ENCODE results near the gene TMX1. TPM values are rescaled to one million over a fixed set of nuclear protein-coding genes. Genes with fewer than 3 reads are reported as not detected.

The TMX1 gene
- total and polyA plus RNA-seq, 2 of the 8 experiments (the other 6 are each of a cell fraction or from before 2014, with no cell fraction given): 26.6 to 84.0 TPM

DNA sequence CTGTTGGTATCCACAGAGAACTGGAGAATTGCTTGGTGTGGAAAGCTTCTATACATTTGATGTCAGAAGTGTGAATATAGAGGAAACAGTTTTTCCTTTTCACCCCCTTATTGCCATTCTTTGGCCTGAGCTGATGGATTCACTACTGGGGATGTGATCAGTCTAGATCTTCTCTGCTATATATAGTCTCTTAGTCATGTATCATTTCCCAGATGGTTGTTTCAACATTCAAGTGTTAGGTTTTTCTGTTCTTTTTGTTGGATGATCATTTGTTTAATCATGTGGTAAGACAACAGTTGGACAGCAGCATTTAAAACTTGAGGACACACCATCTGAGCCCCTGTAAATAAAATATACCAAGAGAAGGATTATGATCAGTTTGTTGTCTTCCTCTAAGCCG lies 29.6 kb downstream of the TMX1 start:
- Histone ChIP-seq H3K4me3 (ENCODE audit: extremely low read depth in 1 of 4, insufficient read depth in 2 of 4, low read depth in 3 of 4, low read length in 4 of 4) (no peak overlapping the region), H3K9ac (replicated peaks in 1 of 4; ENCODE audit: extremely low read depth in 1 of 4, low read depth in 3 of 4, low read length in 3 of 4) (no peak overlapping the region), H4K20me1 (replicated peaks in 1 of 2; ENCODE audit: control insufficient read depth in 1 of 2, insufficient read depth in 2 of 2, low read length in 2 of 2) (no peaks in the 10 kb centered on the region), H3K18ac (ENCODE audit: extremely low read depth, low read length) (no peak overlapping the region), H3K4me2 (ENCODE audit: insufficient read depth in 1 of 2, low read depth in 2 of 2, low read length in 2 of 2) (no peak overlapping the region), H2BK120ac (replicated peaks; ENCODE audit: low read depth, low read length) (no peak overlapping the region), H3K23ac (ENCODE audit: insufficient read length) (no peak overlapping the region), H4K8ac (ENCODE audit: extremely low read depth, insufficient read depth, low read length) (no peak overlapping the region), H3K4ac (replicated peaks; ENCODE audit: insufficient read length, low read depth, low read length) (no peak overlapping the region), H2AK5ac (ENCODE audit: low read depth, low read length) (no peak overlapping the region), H3K27ac (ENCODE audit: low read depth, low read length) (no peak overlapping the region), H3K27me3 (replicated peaks in 1 of 4; ENCODE audit: control insufficient read depth in 3 of 4, extremely low read depth in 1 of 4, insufficient read depth in 3 of 4, low read length in 3 of 4) (no peaks in the 10 kb centered on the region), H3K79me1 (ENCODE audit: low read depth, low read length) (no peaks in the 10 kb centered on the region), H2BK5ac (ENCODE audit: low read depth, low read length) (no peak overlapping the region), H4K5ac (ENCODE audit: insufficient read length, low read depth, low read length) (no peak overlapping the region), H2BK15ac (ENCODE audit: low read length) (no peak overlapping the region), H3K9me3 (ENCODE audit: insufficient read depth in 2 of 2, low read depth in 1 of 2, low read length in 1 of 2) (no peaks in the 10 kb centered on the region), H3K56ac (replicated peaks; ENCODE audit: insufficient read length, low read depth, low read length) (no peak overlapping the region), H2AFZ (ENCODE audit: low read length) (no peak overlapping the region), H2BK12ac (ENCODE audit: low read depth, low read length) (no peak overlapping the region), H4K91ac (replicated peaks; ENCODE audit: insufficient read length, low read length) (no peak overlapping the region), H2BK20ac (ENCODE audit: low read length) (no peak overlapping the region), H3K14ac (ENCODE audit: insufficient read length) (no peak overlapping the region), H3K4me1 (replicated peaks in 1 of 4; ENCODE audit: control insufficient read depth in 3 of 4, insufficient read depth in 4 of 4, low read length in 3 of 4) (no peaks in the 10 kb centered on the region), H3K36me3 (ENCODE audit: control insufficient read depth in 2 of 4, insufficient read depth in 4 of 4, low read length in 3 of 4) (peaks cover 0 to 11% (median 0%) of the 10 kb centered on the region in 4 experiments; a peak in 2 of 8 replicates), H3K79me2 (ENCODE audit: control insufficient read depth in 1 of 2, insufficient read depth in 2 of 2, low read length in 2 of 2) (no peaks in the 10 kb centered on the region), H3K23me2 (ENCODE audit: low read depth, low read length) (no peaks in the 10 kb centered on the region)
- CTCF ChIA-PET (ENCODE audit: partially characterized antibody): interaction anchor here (4.4 kb wide), 1 partner anchor 13 kb away, joined by 20 read pairs; no protein-coding TSS in a partner anchor
- POLR2A ChIA-PET (ENCODE audit: partially characterized antibody): interaction anchor here (1.7 kb wide), 1 partner anchor 8 kb away, joined by 3 read pairs; no protein-coding TSS in a partner anchor
- WGBS, 2 experiments (ENCODE audit: extremely low coverage in 1 of 2, insufficient coverage in 1 of 2, insufficient read length in 1 of 2, insufficient replicate concordance in 2 of 2, low coverage in 1 of 2, low lambda C conversion rate in 2 of 2, missing lambda C conversion rate in 1 of 2): 86% methylated on average over 1 of the region's 1 CpG; no CpG with 5 or more reads in 1 of the 2 experiments
- FAIRE-seq: no peak
- no peak for DNase-seq (ENCODE audit: low read depth in 1 of 2, low spot score in 2 of 2)
- no peak for TF ChIP-seq CTBP2 (IDR thresholded peaks at IDR 0.05; ENCODE audit: borderline replicate concordance, insufficient read depth, insufficient read length, low read length)
- no peak for TF ChIP-seq EGR1 (IDR thresholded peaks at IDR 0.05; ENCODE audit: borderline replicate concordance, low read depth, low read length)
- TF ChIP-seq, protein P1, sequence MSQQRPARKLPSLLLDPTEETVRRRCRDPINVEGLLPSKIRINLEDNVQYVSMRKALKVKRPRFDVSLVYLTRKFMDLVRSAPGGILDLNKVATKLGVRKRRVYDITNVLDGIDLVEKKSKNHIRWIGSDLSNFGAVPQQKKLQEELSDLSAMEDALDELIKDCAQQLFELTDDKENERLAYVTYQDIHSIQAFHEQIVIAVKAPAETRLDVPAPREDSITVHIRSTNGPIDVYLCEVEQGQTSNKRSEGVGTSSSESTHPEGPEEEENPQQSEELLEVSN (IDR thresholded peaks at IDR 0.05): no peak
- TF ChIP-seq, protein P2, sequence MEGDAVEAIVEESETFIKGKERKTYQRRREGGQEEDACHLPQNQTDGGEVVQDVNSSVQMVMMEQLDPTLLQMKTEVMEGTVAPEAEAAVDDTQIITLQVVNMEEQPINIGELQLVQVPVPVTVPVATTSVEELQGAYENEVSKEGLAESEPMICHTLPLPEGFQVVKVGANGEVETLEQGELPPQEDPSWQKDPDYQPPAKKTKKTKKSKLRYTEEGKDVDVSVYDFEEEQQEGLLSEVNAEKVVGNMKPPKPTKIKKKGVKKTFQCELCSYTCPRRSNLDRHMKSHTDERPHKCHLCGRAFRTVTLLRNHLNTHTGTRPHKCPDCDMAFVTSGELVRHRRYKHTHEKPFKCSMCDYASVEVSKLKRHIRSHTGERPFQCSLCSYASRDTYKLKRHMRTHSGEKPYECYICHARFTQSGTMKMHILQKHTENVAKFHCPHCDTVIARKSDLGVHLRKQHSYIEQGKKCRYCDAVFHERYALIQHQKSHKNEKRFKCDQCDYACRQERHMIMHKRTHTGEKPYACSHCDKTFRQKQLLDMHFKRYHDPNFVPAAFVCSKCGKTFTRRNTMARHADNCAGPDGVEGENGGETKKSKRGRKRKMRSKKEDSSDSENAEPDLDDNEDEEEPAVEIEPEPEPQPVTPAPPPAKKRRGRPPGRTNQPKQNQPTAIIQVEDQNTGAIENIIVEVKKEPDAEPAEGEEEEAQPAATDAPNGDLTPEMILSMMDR (IDR thresholded peaks at IDR 0.05; ENCODE audit: control extremely low read depth in 1 of 3, insufficient read depth in 1 of 3, low read depth in 1 of 3, low read length in 3 of 3): no peak
- no peak for TF ChIP-seq NANOG (IDR thresholded peaks at IDR 0.05; ENCODE audit: insufficient read depth, low read depth, low read length, poor library complexity, severe bottlenecking)
- TF ChIP-seq SAP30 (IDR thresholded peaks at IDR 0.05; ENCODE audit: insufficient read depth, insufficient replicate concordance, low read length): no peak
- TF ChIP-seq, protein P3, sequence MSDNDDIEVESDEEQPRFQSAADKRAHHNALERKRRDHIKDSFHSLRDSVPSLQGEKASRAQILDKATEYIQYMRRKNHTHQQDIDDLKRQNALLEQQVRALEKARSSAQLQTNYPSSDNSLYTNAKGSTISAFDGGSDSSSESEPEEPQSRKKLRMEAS (IDR thresholded peaks at IDR 0.05): no peak
- no peak for TF ChIP-seq JUND (IDR thresholded peaks at IDR 0.05; ENCODE audit: low read length)
- TF ChIP-seq HDAC6 (IDR thresholded peaks at IDR 0.05; ENCODE audit: low read depth, low read length): no peak
- TF ChIP-seq KDM5A (IDR thresholded peaks at IDR 0.05; ENCODE audit: low read length): no peak

Data from H1 (cell line).